Measurements from ENCODE around the gene CARD9.

DNA sequence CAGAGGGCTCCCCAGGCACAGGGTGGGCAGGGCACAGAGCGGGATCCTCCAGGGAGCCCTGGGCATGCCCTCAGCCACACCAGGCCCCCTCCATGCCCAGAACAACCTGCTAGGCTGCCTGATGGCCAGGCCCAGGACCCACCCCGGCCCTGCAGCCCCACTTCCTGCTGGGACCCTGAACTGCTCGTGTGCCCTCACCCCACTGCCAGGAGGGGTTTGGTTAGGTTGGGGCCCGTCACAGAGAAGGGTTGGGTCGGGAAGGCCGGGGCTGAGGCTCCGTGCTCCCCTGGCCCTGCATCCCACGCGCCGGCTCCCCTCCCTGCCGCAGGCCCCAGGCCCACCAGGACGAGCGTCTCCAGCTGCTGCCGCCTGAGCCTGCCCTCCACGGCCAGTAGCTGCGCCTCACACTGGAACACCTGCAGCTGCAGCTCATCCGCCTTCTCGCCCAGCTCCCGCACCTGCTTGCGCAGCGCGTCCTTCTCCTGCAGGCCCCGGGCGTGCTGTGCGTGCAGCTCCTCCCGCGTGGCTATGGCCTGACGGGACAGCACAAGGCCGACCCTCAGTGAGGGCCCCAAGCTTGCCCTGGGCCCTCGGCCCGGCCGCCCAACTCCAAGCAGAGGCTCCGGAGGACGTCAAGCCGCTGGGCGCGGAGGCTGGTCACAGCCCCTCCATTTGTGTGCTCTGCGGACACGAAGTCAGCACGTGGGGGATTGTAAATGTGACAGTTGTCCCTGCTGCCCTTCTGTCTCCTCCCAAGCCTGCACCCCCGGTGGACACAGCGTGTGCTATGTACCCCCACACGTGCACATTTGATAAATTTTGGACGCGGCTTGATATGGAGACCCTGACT lies 5.9 kb downstream of the CARD9 start:
- TF ChIP-seq EZH2 (IDR thresholded peaks at IDR 0.05; ENCODE audit: insufficient read depth, poor library complexity, severe bottlenecking), result no peak
- TF ChIP-seq EZH2phosphoT487 (IDR thresholded peaks at IDR 0.05; ENCODE audit: insufficient read depth, low read depth), result no peak
